Thyroid gland (tissue), 4 donors: ENCODE measurements around the gene VRK1. TPM values are rescaled to one million over a fixed set of nuclear protein-coding genes. Genes with fewer than 3 reads are reported as not detected.

Experiments used
- DNase-seq, 2 donors: peaks; one replicate each; pipeline ENCODE4 v3.0.0-alpha.2; 2019
- H3K27ac ChIP-seq, 3 donors: fragments of 200-600 bp; sonication (generic); 1 replicate in 2 of 3; 2 replicates in 1 of 3; pipeline ENCODE4 v1.5.1; 2016 to 2019; ENCODE audit warnings: mild to moderate bottlenecking in 1 of 3, moderate library complexity in 1 of 3
- H3K27me3 ChIP-seq: fragments of 200-600 bp; sonication (generic); one replicate; pipeline ENCODE4 v1.5.1; 2019
- H3K36me3 ChIP-seq, 2 donors: fragments of 200-600 bp; sonication (generic); one replicate each; pipeline ENCODE4 v1.5.1; 2016 to 2019
- H3K4me1 ChIP-seq, 2 donors: fragments of 200-600 bp; sonication (generic); one replicate each; pipeline ENCODE4 v1.5.1; 2017 to 2019
- H3K4me3 ChIP-seq, 3 donors: fragments of 200-600 bp; sonication (generic); replicated peaks in 1 of 3; 1 replicate in 2 of 3; 2 replicates in 1 of 3; pipeline ENCODE4 v1.5.1; 2016; ENCODE audit warnings: mild to moderate bottlenecking in 1 of 3
- H3K9me3 ChIP-seq: fragments of 200-600 bp; sonication (generic); one replicate; pipeline ENCODE4 v1.5.1; 2017
- POLR2A ChIP-seq, 2 donors: fragments of 450-650 bp; IDR thresholded peaks; one replicate each; pipeline ENCODE4 v1.6.1; 2017; ENCODE audit warnings: antibody characterized with exemption in 2 of 2, mild to moderate bottlenecking in 2 of 2, moderate library complexity in 1 of 2
- WGBS, 2 donors: methylation state at CpG; one replicate each; pipeline ENCODE4 v1.1.5; 2017; 5-methylcytosine and 5-hydroxymethylcytosine counted together
- intact Hi-C: fragments of 100-400 bp; cut with DNase I; formaldehyde crosslinking; loops from one replicate; pipeline ENCODE4 v1.15.1; 2023
- total RNA-seq, 4 donors: library from RNA; depleted of rRNA; stranded (reverse); fragments of >200 nt; gene quantifications; one replicate each; pipeline ENCODE4 v1.2.3, GENCODE V29; 2016
- TF ChIP-seq, protein P1 (sequence below), 6 experiments: fragments of 200-600 bp in 3 of 6; fragments of 450-650 bp in 3 of 6; sonication (generic) in 3 of 6; IDR thresholded peaks; one replicate each; pipeline ENCODE4 v1.5.1; 2016 to 2019; ENCODE audit warnings: antibody characterized with exemption in 6 of 6, mild to moderate bottlenecking in 2 of 6, inconsistent platforms in 1 of 6, moderate library complexity in 1 of 6

Gene VRK1
- total RNA-seq, 4 donors from 2014 or later = 10.1 to 44.4 (median 14.2) TPM

GRCh38 chr14:96843137-96843536 lies 46.0 kb downstream of the VRK1 start:
- Histone ChIP-seq H3K4me1 (no peaks in the 10 kb centered on the region), H3K9me3 (no peaks in the 10 kb centered on the region), H3K27me3 (no peaks in the 10 kb centered on the region), H3K4me3 (no peak overlapping the region), H3K27ac (no peak overlapping the region), H3K36me3 (no peaks in the 10 kb centered on the region)
- DNase-seq = no peak
- intact Hi-C loops = no loop called here
- no peak for TF ChIP-seq POLR2A (IDR thresholded peaks at IDR 0.05)
- TF ChIP-seq, protein P1, sequence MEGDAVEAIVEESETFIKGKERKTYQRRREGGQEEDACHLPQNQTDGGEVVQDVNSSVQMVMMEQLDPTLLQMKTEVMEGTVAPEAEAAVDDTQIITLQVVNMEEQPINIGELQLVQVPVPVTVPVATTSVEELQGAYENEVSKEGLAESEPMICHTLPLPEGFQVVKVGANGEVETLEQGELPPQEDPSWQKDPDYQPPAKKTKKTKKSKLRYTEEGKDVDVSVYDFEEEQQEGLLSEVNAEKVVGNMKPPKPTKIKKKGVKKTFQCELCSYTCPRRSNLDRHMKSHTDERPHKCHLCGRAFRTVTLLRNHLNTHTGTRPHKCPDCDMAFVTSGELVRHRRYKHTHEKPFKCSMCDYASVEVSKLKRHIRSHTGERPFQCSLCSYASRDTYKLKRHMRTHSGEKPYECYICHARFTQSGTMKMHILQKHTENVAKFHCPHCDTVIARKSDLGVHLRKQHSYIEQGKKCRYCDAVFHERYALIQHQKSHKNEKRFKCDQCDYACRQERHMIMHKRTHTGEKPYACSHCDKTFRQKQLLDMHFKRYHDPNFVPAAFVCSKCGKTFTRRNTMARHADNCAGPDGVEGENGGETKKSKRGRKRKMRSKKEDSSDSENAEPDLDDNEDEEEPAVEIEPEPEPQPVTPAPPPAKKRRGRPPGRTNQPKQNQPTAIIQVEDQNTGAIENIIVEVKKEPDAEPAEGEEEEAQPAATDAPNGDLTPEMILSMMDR (IDR thresholded peaks at IDR 0.05) = no peak

GRCh38 chr14:96844857-96845570 lies 47.8 kb downstream of the VRK1 start:
- WGBS, 2 donors = 93 to 99% methylated on average over 1 of the region's 1 CpG
- Histone ChIP-seq H3K9me3 (no peaks in the 10 kb centered on the region), H3K27me3 (no peaks in the 10 kb centered on the region), H3K4me3 (no peak overlapping the region), H3K36me3 (no peaks in the 10 kb centered on the region), H3K4me1 (no peaks in the 10 kb centered on the region), H3K27ac (no peak overlapping the region)
- TF ChIP-seq POLR2A (IDR thresholded peaks at IDR 0.05) = no peak
- TF ChIP-seq, protein P1 (IDR thresholded peaks at IDR 0.05) = no peak
- intact Hi-C loops = no loop called here
- no peak for DNase-seq

GRCh38 chr14:96847451-96847850 lies 50.3 kb downstream of the VRK1 start:
- intact Hi-C loops = no loop called here
- H3K4me3 ChIP-seq = no peak overlapping the region
- no peak for TF ChIP-seq POLR2A (IDR thresholded peaks at IDR 0.05)
- H3K27ac ChIP-seq = no peak overlapping the region
- no peaks in the 10 kb centered on the region for H3K4me1 ChIP-seq
- DNase-seq = no peak
- WGBS, 2 donors = 67 to 91% methylated on average over 1 of the region's 1 CpG
- no peaks in the 10 kb centered on the region for H3K27me3 ChIP-seq
- no peaks in the 10 kb centered on the region for H3K9me3 ChIP-seq
- no peaks in the 10 kb centered on the region for H3K36me3 ChIP-seq

DNA sequence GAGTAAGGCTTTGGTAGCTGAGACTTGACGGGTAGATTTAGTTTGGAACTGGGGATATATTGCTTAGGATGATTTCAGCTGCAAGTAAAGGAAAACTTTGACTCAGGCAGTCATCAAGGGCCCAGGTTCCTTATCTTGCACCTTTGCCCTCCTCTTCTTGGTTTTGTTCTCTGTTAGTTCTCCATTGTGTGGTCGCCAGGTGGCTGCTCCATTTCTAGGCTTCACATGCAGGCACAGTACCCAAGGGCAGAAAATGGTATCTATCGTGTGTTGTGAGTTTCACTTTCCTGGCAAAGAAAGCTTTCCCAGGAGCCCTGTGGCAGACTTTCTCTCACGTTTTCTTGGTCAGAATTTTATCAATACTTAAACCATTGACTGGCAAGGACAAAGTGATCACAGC lies 50.8 kb downstream of the VRK1 start:
- no peak overlapping the region for H3K27ac ChIP-seq
- intact Hi-C loops = no loop called here
- DNase-seq = no peak
- H3K9me3 ChIP-seq = no peaks in the 10 kb centered on the region
- H3K36me3 ChIP-seq = no peaks in the 10 kb centered on the region
- H3K4me1 ChIP-seq = no peaks in the 10 kb centered on the region
- WGBS, 2 donors = 92 to 98% methylated on average over 4 of the region's 4 CpGs
- H3K4me3 ChIP-seq = no peak overlapping the region
- TF ChIP-seq POLR2A (IDR thresholded peaks at IDR 0.05) = no peak
- TF ChIP-seq, protein P1 (IDR thresholded peaks at IDR 0.05) = no peak
- no peaks in the 10 kb centered on the region for H3K27me3 ChIP-seq

DNA sequence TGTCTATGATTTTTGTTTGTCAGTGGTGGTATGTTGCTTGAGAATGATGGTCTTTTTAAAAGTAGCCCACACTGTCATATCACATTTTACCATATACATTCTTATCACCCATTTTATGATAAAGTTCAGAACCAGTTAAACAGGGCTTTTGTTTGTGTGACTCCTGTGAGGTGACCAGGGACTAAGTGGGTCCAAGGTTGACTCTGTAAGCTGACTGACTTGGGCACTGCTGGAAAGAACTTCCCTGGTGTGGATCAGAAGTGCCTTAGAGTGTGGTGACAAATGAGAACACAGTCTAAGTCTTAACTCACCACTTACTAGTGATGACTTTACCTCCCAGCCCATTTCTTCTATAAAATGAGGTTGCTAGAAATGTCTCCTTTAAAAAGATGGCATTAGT lies 52.6 kb downstream of the VRK1 start:
- H3K27ac ChIP-seq = no peak overlapping the region
- H3K27me3 ChIP-seq = no peaks in the 10 kb centered on the region
- intact Hi-C loops = no loop called here
- no peak for TF ChIP-seq POLR2A (IDR thresholded peaks at IDR 0.05)
- TF ChIP-seq, protein P1 (IDR thresholded peaks at IDR 0.05) = no peak
- no peaks in the 10 kb centered on the region for H3K36me3 ChIP-seq
- no peaks in the 10 kb centered on the region for H3K9me3 ChIP-seq
- H3K4me3 ChIP-seq = no peak overlapping the region
- H3K4me1 ChIP-seq = no peaks in the 10 kb centered on the region
- DNase-seq = no peak
